Naive thymus-derived CD4-positive, alpha-beta T cell (primary cell): ENCODE results near the gene IPCEF1. TPM values are rescaled to one million over a fixed set of nuclear protein-coding genes. Genes with fewer than 3 reads are reported as not detected.

Experiments
- ATAC-seq: fragments of 150-1000 bp; cut with Tn5 transposase; 2 replicates; pipeline ENCODE4 v1.10.0; 2021; ENCODE audit warnings: mild to moderate bottlenecking, moderate library complexity
- CTCF ChIA-PET: fragments of 350-600 bp; sonication (Branson Sonifier 250); formaldehyde crosslinking; loops from one replicate; lab custom pipeline; 2021; ENCODE audit warnings: antibody characterized with exemption; lab: Charles Lee
- POLR2A ChIA-PET: fragments of 350-600 bp; sonication (Branson Sonifier 250); formaldehyde crosslinking; loops from one replicate; lab custom pipeline; 2021; ENCODE audit warnings: antibody characterized with exemption, inconsistent platforms; lab: Charles Lee
- DNase-seq, 9 donors: peaks; one replicate each; pipeline versions ENCODE4 v3.0.0 to v3.0.0-alpha.2; 2020 to 2022; ENCODE audit warnings: mixed read lengths in 1 of 9
- H3K27ac ChIP-seq: one replicate; pipeline ENCODE4 v1.7.0; 2013; ENCODE audit warnings: mild to moderate bottlenecking, low read depth, low read length, moderate library complexity
- H3K27me3 ChIP-seq, 2 donors: one replicate each; pipeline ENCODE4 v1.7.0; 2013; ENCODE audit warnings: low read length in 2 of 2, mild to moderate bottlenecking in 2 of 2, moderate library complexity in 2 of 2; ENCODE audit not compliant: control insufficient read depth in 2 of 2, insufficient read depth in 2 of 2
- H3K36me3 ChIP-seq, 3 experiments: 1 replicate in 2 of 3; 2 replicates in 1 of 3; pipeline ENCODE4 v1.7.0; 2013; ENCODE audit warnings: low read length in 3 of 3, mild to moderate bottlenecking in 3 of 3, moderate library complexity in 1 of 3; ENCODE audit not compliant: insufficient read depth in 3 of 3, control insufficient read depth in 2 of 3
- H3K4me1 ChIP-seq, 2 donors: one replicate each; pipeline ENCODE4 v1.7.0; 2013; ENCODE audit warnings: low read length in 2 of 2, mild to moderate bottlenecking in 2 of 2, moderate library complexity in 1 of 2; ENCODE audit not compliant: control insufficient read depth in 2 of 2, insufficient read depth in 2 of 2
- H3K4me3 ChIP-seq: 2 replicates; pipeline ENCODE4 v1.7.0; 2013; ENCODE audit warnings: mild to moderate bottlenecking, low read length
- H3K9me3 ChIP-seq, 3 experiments: 1 replicate in 2 of 3; 2 replicates in 1 of 3; pipeline ENCODE4 v1.7.0; 2013; ENCODE audit warnings: low read length in 3 of 3; ENCODE audit not compliant: control insufficient read depth in 2 of 3
- H3K27ac Mint-ChIP-seq, 9 donors: one replicate each; pipeline ENCODE4 v1.8.0; 2020 to 2022; ENCODE audit warnings: mixed read lengths in 9 of 9, mild to moderate bottlenecking in 8 of 9, moderate library complexity in 5 of 9, inconsistent platforms in 2 of 9
- H3K27me3 Mint-ChIP-seq, 5 donors: one replicate each; pipeline ENCODE4 v1.8.0; 2021 to 2022; ENCODE audit warnings: mixed read lengths in 5 of 5, mild to moderate bottlenecking in 1 of 5
- H3K36me3 Mint-ChIP-seq, 5 donors: one replicate each; pipeline ENCODE4 v1.8.0; 2020 to 2022; ENCODE audit warnings: mixed read lengths in 5 of 5, mild to moderate bottlenecking in 3 of 5, inconsistent platforms in 1 of 5
- H3K4me1 Mint-ChIP-seq, 7 donors: one replicate each; pipeline ENCODE4 v1.8.0; 2020 to 2022; ENCODE audit warnings: mixed read lengths in 7 of 7, mild to moderate bottlenecking in 3 of 7, inconsistent platforms in 1 of 7
- H3K4me3 Mint-ChIP-seq, 10 donors: one replicate each; pipeline ENCODE4 v1.8.0; 2020 to 2022; ENCODE audit warnings: mild to moderate bottlenecking in 10 of 10, mixed read lengths in 10 of 10, moderate library complexity in 6 of 10, inconsistent platforms in 2 of 10
- H3K9me3 Mint-ChIP-seq, 11 donors: one replicate each; pipeline ENCODE4 v1.8.0; 2020 to 2022; ENCODE audit warnings: mixed read lengths in 11 of 11, mild to moderate bottlenecking in 4 of 11, inconsistent platforms in 1 of 11, moderate library complexity in 1 of 11
- intact Hi-C, 2 donors: fragments of 100-400 bp; cut with micrococcal nuclease; formaldehyde crosslinking; loops; one replicate each; pipeline ENCODE4 v1.15.1; 2023
- polyA plus RNA-seq, 2 donors: library from polyadenylated mRNA; unstranded; fragments of 300-500 nt; fragmentation: Illumina TruSeq; gene quantifications; one replicate each; pipeline ENCODE4 v1.2.3, GENCODE V29; 2021
- total RNA-seq, 6 experiments: library from RNA in 5 of 6; stranded (reverse) in 5 of 6; gene quantifications; 1 replicate in 5 of 6; 2 replicates in 1 of 6; pipeline ENCODE4 v1.2.3 and lab custom pipeline; 2021 to 2026

Gene IPCEF1
- total and polyA plus RNA-seq, 7 experiments from 2014 or later: 12.0 to 122 (median 99.7) TPM

- no peak overlapping the region for H3K27ac ChIP-seq
- Mint-ChIP-seq H3K4me1 (no peaks in the 10 kb centered on the region), H3K27me3 (peaks cover 0 to 19% (median 6%) of the 10 kb centered on the region in 5 donors), H3K9me3 (peaks cover 0 to 1% (median 0%) of the 10 kb centered on the region in 11 donors), H3K4me3 (no peak overlapping the region), H3K27ac (no peak overlapping the region), H3K36me3 (no peaks in the 10 kb centered on the region)
- H3K27me3 ChIP-seq: no peaks in the 10 kb centered on the region
- DNase-seq (no peak), ATAC-seq (no peak)
- ChIA-PET CTCF (no interaction called here), POLR2A (no interaction called here)
- H3K4me1 ChIP-seq: no peaks in the 10 kb centered on the region
- no peaks in the 10 kb centered on the region for H3K36me3 ChIP-seq
- no peaks in the 10 kb centered on the region for H3K9me3 ChIP-seq
- intact Hi-C loops: no loop called here
- no peak overlapping the region for H3K4me3 ChIP-seq
These were observed 243.2 kb downstream of the IPCEF1 start for GRCh38 chr6:154113392-154113791.

DNA sequence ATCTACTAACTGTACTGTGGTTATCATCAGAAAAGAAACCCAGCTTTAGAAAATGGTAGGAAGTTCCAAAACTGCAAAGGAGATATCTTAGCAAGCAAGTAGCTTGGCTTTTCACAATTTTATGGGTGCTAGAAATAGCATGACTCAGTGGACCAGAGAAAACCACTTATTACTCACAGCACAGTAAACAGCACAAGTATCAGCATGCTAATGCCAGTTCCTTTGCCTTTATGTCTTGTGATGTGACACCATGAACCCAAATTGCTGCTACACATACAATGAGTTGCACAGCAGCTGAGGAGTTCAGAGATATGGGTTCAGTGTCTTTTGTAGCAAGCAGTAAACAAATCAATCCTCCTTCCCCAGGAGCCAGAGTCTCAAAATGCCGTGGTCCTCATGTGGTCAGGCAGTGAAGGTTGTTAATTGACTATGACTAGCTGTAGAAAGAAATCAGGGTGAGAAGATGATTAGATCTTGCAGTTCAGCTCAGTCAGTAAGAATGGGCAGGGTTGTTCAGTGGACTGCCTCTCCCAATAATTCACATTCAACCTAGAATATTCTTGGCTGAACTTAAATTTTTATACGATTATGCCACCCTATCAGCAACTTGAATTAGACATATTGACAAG lies 244.3 kb downstream of the IPCEF1 start:
- no peaks in the 10 kb centered on the region for H3K4me1 Mint-ChIP-seq
- Histone ChIP-seq H3K27ac (no peak overlapping the region), H3K4me3 (no peak overlapping the region), H3K27me3 (no peaks in the 10 kb centered on the region), H3K4me1 (no peaks in the 10 kb centered on the region), H3K36me3 (no peaks in the 10 kb centered on the region), H3K9me3 (no peaks in the 10 kb centered on the region)
- H3K27ac Mint-ChIP-seq: no peak overlapping the region
- ChIA-PET POLR2A (no interaction called here), CTCF (interaction anchor here (0.6 kb wide), 1 partner anchor 25 kb away, joined by 3 read pairs; no protein-coding TSS in a partner anchor)
- intact Hi-C loops: no loop called here
- H3K9me3 Mint-ChIP-seq: peaks cover 0 to 1% (median 0%) of the 10 kb centered on the region in 11 donors
- no peaks in the 10 kb centered on the region for H3K36me3 Mint-ChIP-seq
- ATAC-seq: no peak
- H3K4me3 Mint-ChIP-seq: no peak overlapping the region
- peaks cover 0 to 24% (median 10%) of the 10 kb centered on the region in 5 donors for H3K27me3 Mint-ChIP-seq
- no peak for DNase-seq

GRCh38 chr6:154111025-154111424 lies 245.6 kb downstream of the IPCEF1 start:
- H3K9me3 ChIP-seq: no peaks in the 10 kb centered on the region
- ATAC-seq (no peak), DNase-seq (no peak)
- intact Hi-C loops: no loop called here
- Mint-ChIP-seq H3K4me3 (no peak overlapping the region), H3K36me3 (no peaks in the 10 kb centered on the region), H3K9me3 (peaks cover 0 to 6% (median 0%) of the 10 kb centered on the region in 11 donors), H3K27ac (no peak overlapping the region), H3K27me3 (peaks cover 0 to 23% (median 12%) of the 10 kb centered on the region in 5 donors), H3K4me1 (no peaks in the 10 kb centered on the region)
- CTCF ChIA-PET: no interaction called here
- H3K4me1 ChIP-seq: no peaks in the 10 kb centered on the region
- H3K27me3 ChIP-seq: no peaks in the 10 kb centered on the region
- H3K36me3 ChIP-seq: no peaks in the 10 kb centered on the region
- H3K27ac ChIP-seq: no peak overlapping the region
- POLR2A ChIA-PET: no interaction called here
- no peak overlapping the region for H3K4me3 ChIP-seq

DNA sequence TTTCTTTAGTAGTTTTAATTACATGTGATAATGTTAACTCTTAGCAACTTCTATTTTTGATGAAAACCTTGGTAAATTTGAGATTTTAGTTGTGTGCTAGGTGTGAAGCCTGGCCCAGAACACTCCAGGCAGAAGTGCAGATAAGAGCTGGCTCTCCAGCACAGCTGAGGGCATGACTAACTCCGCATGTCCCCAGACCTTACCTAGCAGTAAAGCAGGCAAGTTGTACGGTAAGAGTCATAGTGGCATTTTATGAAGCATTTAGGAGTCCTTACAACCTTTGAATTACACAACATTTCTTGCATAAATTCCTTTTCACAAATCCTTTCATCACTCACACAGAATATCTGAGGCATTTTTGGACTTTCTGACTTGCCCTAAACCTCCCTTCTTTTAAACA lies 250.4 kb downstream of the IPCEF1 start:
- ATAC-seq: no peak
- H3K9me3 ChIP-seq: no peaks in the 10 kb centered on the region
- H3K27me3 Mint-ChIP-seq: peaks cover 0 to 34% (median 16%) of the 10 kb centered on the region in 5 donors
- no peak overlapping the region for H3K27ac Mint-ChIP-seq
- H3K9me3 Mint-ChIP-seq: peaks cover 0 to 12% (median 4%) of the 10 kb centered on the region in 11 donors
- no peaks in the 10 kb centered on the region for H3K4me1 Mint-ChIP-seq
- ChIA-PET CTCF (no interaction called here), POLR2A (no interaction called here)
- no peak for DNase-seq
- no peaks in the 10 kb centered on the region for H3K4me1 ChIP-seq
- no peak overlapping the region for H3K27ac ChIP-seq
- intact Hi-C loops: no loop called here
- H3K27me3 ChIP-seq: no peaks in the 10 kb centered on the region
- H3K36me3 ChIP-seq: no peaks in the 10 kb centered on the region
- H3K36me3 Mint-ChIP-seq: peaks cover 0 to 5% (median 0%) of the 10 kb centered on the region in 5 donors
- no peak overlapping the region for H3K4me3 ChIP-seq
- no peak overlapping the region for H3K4me3 Mint-ChIP-seq

Other genes with a start within 250 kb of the IPCEF1 start
- gene CNKSR3, start 153.9 kb upstream of the IPCEF1 start, total RNA-seq: under 1 TPM in 2 of 5 experiments, not detected in 3; 0.16 to 0.17 TPM
- under 1 TPM in 1 of 2 donors, not detected in 1; 0.01 TPM for gene CNKSR3, start 153.9 kb upstream of the IPCEF1 start, polyA plus RNA-seq